WTC11 (cell line): ENCODE results near the gene GIGYF1. TPM values are rescaled to one million over a fixed set of nuclear protein-coding genes. Genes with fewer than 3 reads are reported as not detected.
"Not testable (repeated sequence)": the region's sequence is repeated elsewhere in the genome, so short reads cannot be mapped to it uniquely, and the experiment has no call there.

Experiments used
- ATAC-seq: fragments of 200-7000 bp; cut with Tn5 transposase; 2 replicates; pipeline ENCODE4 v1.10.0; 2021; ENCODE audit warnings: mild to moderate bottlenecking, moderate library complexity
- CTCF ChIA-PET: fragments of 300-600 bp; sonication (Branson Sonifier 250); formaldehyde crosslinking; loops from one replicate; lab custom pipeline; 2021; ENCODE audit warnings: antibody characterized with exemption; lab: Charles Lee
- POLR2A ChIA-PET: fragments of 350-600 bp; sonication (Branson Sonifier 250); formaldehyde crosslinking; loops from one replicate; lab custom pipeline; 2021; ENCODE audit warnings: antibody characterized with exemption; lab: Charles Lee
- DNase-seq: peaks from one replicate; pipeline ENCODE4 v3.0.0; 2021; ENCODE audit warnings: low spot score
- H3K27ac Mint-ChIP-seq: 2 replicates; pipeline ENCODE4 v1.8.0; 2021; ENCODE audit warnings: mixed read lengths
- H3K27me3 Mint-ChIP-seq: 2 replicates; pipeline ENCODE4 v1.8.0; 2021; ENCODE audit warnings: low read depth, mild to moderate bottlenecking, moderate library complexity, mixed read lengths
- H3K36me3 Mint-ChIP-seq: 2 replicates; pipeline ENCODE4 v1.8.0; 2021; ENCODE audit warnings: mixed read lengths
- H3K4me1 Mint-ChIP-seq: 2 replicates; pipeline ENCODE4 v1.8.0; 2022; ENCODE audit warnings: mixed read lengths
- H3K4me3 Mint-ChIP-seq: 2 replicates; pipeline ENCODE4 v1.8.0; 2021; ENCODE audit warnings: mild to moderate bottlenecking, moderate library complexity, mixed read lengths
- H3K9me3 Mint-ChIP-seq: 2 replicates; pipeline ENCODE4 v1.8.0; 2021; ENCODE audit warnings: mixed read lengths
- AR ChIP-seq: fragments of 250-450 bp; sonication (Bioruptor Pico); IDR thresholded peaks from 2 replicates; pipeline ENCODE4 v1.9.0; 2021; ENCODE audit warnings: mild to moderate bottlenecking
- ATF6 ChIP-seq: sonication (generic); formaldehyde crosslinking; IDR thresholded peaks from 2 replicates; pipeline ENCODE4 v1.8.1; 2023; ENCODE audit warnings: mild to moderate bottlenecking, missing genetic modification reagents
- EMX1 ChIP-seq: fragments of 250-450 bp; sonication (Bioruptor Pico); IDR thresholded peaks from 2 replicates; pipeline ENCODE4 v1.8.0; 2021; ENCODE audit warnings: mild to moderate bottlenecking
- FOXP4 ChIP-seq: sonication (generic); formaldehyde crosslinking; IDR thresholded peaks from 2 replicates; pipeline ENCODE4 v1.8.0; 2022; ENCODE audit warnings: mild to moderate bottlenecking, missing genetic modification reagents
- HMGA2 ChIP-seq: fragments of 250-450 bp; sonication (Bioruptor Pico); IDR thresholded peaks from 2 replicates; pipeline ENCODE4 v1.4.0; 2021; ENCODE audit warnings: mild to moderate bottlenecking, moderate library complexity
- KAT7 ChIP-seq: sonication (generic); formaldehyde crosslinking; IDR thresholded peaks from 2 replicates; pipeline ENCODE4 v1.8.1; 2023; ENCODE audit warnings: missing genetic modification reagents, mild to moderate bottlenecking, borderline replicate concordance
- MXD4 ChIP-seq: fragments of 250-450 bp; sonication (Bioruptor Pico); IDR thresholded peaks from 2 replicates; pipeline ENCODE4 v1.8.0; 2021; ENCODE audit warnings: mild to moderate bottlenecking, moderate library complexity, borderline replicate concordance
- NFYB ChIP-seq: sonication (generic); formaldehyde crosslinking; conservative IDR thresholded peaks from 2 replicates; pipeline ENCODE4 v1.8.0; 2022; ENCODE audit warnings: low read depth, missing genetic modification reagents
- USF1 ChIP-seq: sonication (generic); formaldehyde crosslinking; IDR thresholded peaks from 2 replicates; pipeline ENCODE4 v1.8.0; 2022; ENCODE audit warnings: mild to moderate bottlenecking, missing genetic modification reagents
- ZBTB21 ChIP-seq: sonication (generic); formaldehyde crosslinking; IDR thresholded peaks from 2 replicates; pipeline ENCODE4 v1.8.1; 2023; ENCODE audit warnings: mild to moderate bottlenecking, missing genetic modification reagents, borderline replicate concordance
- ZBTB43 ChIP-seq: sonication (generic); formaldehyde crosslinking; IDR thresholded peaks from 2 replicates; pipeline ENCODE4 v1.8.1; 2023; ENCODE audit warnings: mild to moderate bottlenecking, missing genetic modification reagents
- ZNF121 ChIP-seq: sonication (generic); formaldehyde crosslinking; IDR thresholded peaks from 2 replicates; pipeline ENCODE4 v1.8.0; 2023; ENCODE audit warnings: missing genetic modification reagents
- ZNF138 ChIP-seq: sonication (generic); formaldehyde crosslinking; conservative IDR thresholded peaks from 2 replicates; pipeline ENCODE4 v1.8.1; 2022; ENCODE audit warnings: mild to moderate bottlenecking, moderate library complexity, missing genetic modification reagents
- ZNF423 ChIP-seq: fragments of 250-450 bp; sonication (Bioruptor Pico); IDR thresholded peaks from 2 replicates; pipeline ENCODE4 v2.1.2; 2022; ENCODE audit warnings: mild to moderate bottlenecking, moderate library complexity
- ZNF532 ChIP-seq: fragments of 250-450 bp; sonication (Bioruptor Pico); IDR thresholded peaks from 2 replicates; pipeline ENCODE4 v1.9.0; 2021; ENCODE audit warnings: mild to moderate bottlenecking, borderline replicate concordance
- total RNA-seq: library from RNA; stranded (reverse); gene quantifications from 3 replicates; pipeline ENCODE4 v1.2.3, GENCODE V29; 2021

The GIGYF1 gene
- total RNA-seq, 1 experiment from 2014 or later = 130 TPM

GRCh38 chr7:100719523-100720278 lies 25.7 kb upstream of the GIGYF1 start (continued):
- TF ChIP-seq MXD4 (CRISPR knock-in tag) = no peak
- no peak for TF ChIP-seq ATF6 (CRISPR knock-in tag)

GRCh38 chr7:100717073-100717472 lies 23.0 kb upstream of the GIGYF1 start:
- CTCF ChIA-PET = interaction anchor here (0.6 to 4.0 kb wide), 3 partner anchors 9 to 251 kb away, joined by 3 to 19 read pairs (median 4); partner anchors contain the start of gene POP7
- ATAC-seq, H3K27ac Mint-ChIP-seq, DNase-seq, POLR2A ChIA-PET, H3K4me1 Mint-ChIP-seq, H3K4me3 Mint-ChIP-seq, H3K36me3 Mint-ChIP-seq: not testable (repeated sequence)
- peaks cover 47% of the 10 kb centered on the region for H3K27me3 Mint-ChIP-seq
- peaks cover 16% of the 10 kb centered on the region for H3K9me3 Mint-ChIP-seq

- ChIA-PET POLR2A (no interaction called here), CTCF (interaction anchor here (0.9 to 4.0 kb wide), 4 partner anchors 9 to 259 kb away, joined by 3 to 19 read pairs (median 6); partner anchors contain the start of gene POP7)
- Mint-ChIP-seq H3K4me1 (no peaks in the 10 kb centered on the region; the same call in 1 of the 2 replicates), H3K9me3 (peaks cover 16% of the 10 kb centered on the region), H3K4me3 (no peak overlapping the region), H3K36me3 (peaks cover 8% of the 10 kb centered on the region; the same call in 1 of the 2 replicates), H3K27me3 (peaks cover 26% of the 10 kb centered on the region), H3K27ac (no peak overlapping the region)
- no peak for ATAC-seq
- DNase-seq = no peak
- no peak for TF ChIP-seq ZNF121 (CRISPR knock-in tag)
- no peak for TF ChIP-seq USF1 (CRISPR knock-in tag)
- TF ChIP-seq NFYB (CRISPR knock-in tag) = no peak
- no peak for TF ChIP-seq ZNF138 (CRISPR knock-in tag)
- no peak for TF ChIP-seq KAT7 (CRISPR knock-in tag)
- TF ChIP-seq ZNF423 (CRISPR knock-in tag) = no peak
- no peak for TF ChIP-seq AR
- no peak for TF ChIP-seq ZBTB21 (CRISPR knock-in tag)
- TF ChIP-seq HMGA2 (CRISPR knock-in tag) = no peak
Observed at GRCh38 chr7:100714725-100715124, 20.7 kb upstream of the GIGYF1 start.

- 0 out of 2 replicates have a peak overlapping the region, but pooled peaks have one; percentile 60 for H3K27ac Mint-ChIP-seq
- POLR2A ChIA-PET = interaction anchor here (0.6 kb wide), 1 partner anchor 20 kb away, joined by 3 read pairs; no protein-coding TSS in a partner anchor
- no peak overlapping the region for H3K4me3 Mint-ChIP-seq
- DNase-seq (no peak), ATAC-seq (no peak)
- H3K9me3 Mint-ChIP-seq = no peaks in the 10 kb centered on the region
- peaks cover 10% of the 10 kb centered on the region for H3K36me3 Mint-ChIP-seq
- no peaks in the 10 kb centered on the region for H3K27me3 Mint-ChIP-seq
- H3K4me1 Mint-ChIP-seq = peaks cover 8% of the 10 kb centered on the region
- CTCF ChIA-PET = interaction anchor here (1.1 to 2.5 kb wide), 4 partner anchors 14 to 151 kb away, joined by 3 to 11 read pairs (median 3); no protein-coding TSS in a partner anchor
- no peak for TF ChIP-seq ZNF532
- no peak for TF ChIP-seq EMX1 (CRISPR knock-in tag)
- no peak for TF ChIP-seq ZBTB43 (CRISPR knock-in tag)
- TF ChIP-seq FOXP4 (CRISPR knock-in tag) = no peak
Observed at GRCh38 chr7:100711369-100711768, 17.3 kb upstream of the GIGYF1 start.
